Erythroblast (primary cell): Measurements from ENCODE around the gene CTNND2.

Experiments used
- GATA1 ChIP-seq: IDR thresholded peaks from 2 replicates; pipeline ENCODE4 v1.6.1; 2011; ENCODE audit warnings: low read depth, mild to moderate bottlenecking, control low read depth, low read length, moderate library complexity
- POLR2A ChIP-seq: IDR thresholded peaks from 2 replicates; pipeline ENCODE4 v1.6.1; 2011; ENCODE audit warnings: mild to moderate bottlenecking, low read length

GRCh38 chr5:11046160-11046559 lies 858.1 kb downstream of the CTNND2 start:
- TF ChIP-seq POLR2A (no peak), GATA1 (no peak)
